Measurements from ENCODE around the gene SDK2. TPM values are rescaled to one million over a fixed set of nuclear protein-coding genes. Genes with fewer than 3 reads are reported as not detected.

SDK2 gene
- total RNA-seq, 2 experiments from 2014 or later: 2.4 to 2.5 TPM

GRCh38 chr17:73545109-73546032 is 98.9 kb downstream of the SDK2 start:
- Mint-ChIP-seq H3K4me1 (no peaks in the 10 kb centered on the region), H3K9me3 (no peaks in the 10 kb centered on the region), H3K27ac (no peak overlapping the region), H3K27me3 (peaks cover 3% of the 10 kb centered on the region), H3K36me3 (ENCODE audit: low read depth) (no peaks in the 10 kb centered on the region), H3K4me3 (no peak overlapping the region)
- DNase-seq: no peak
- POLR2A ChIA-PET: no interaction called here
- CTCF ChIA-PET: no interaction called here

- Mint-ChIP-seq H3K4me3 (no peak overlapping the region), H3K36me3 (ENCODE audit: low read depth) (no peaks in the 10 kb centered on the region), H3K27me3 (peaks cover 1% of the 10 kb centered on the region), H3K27ac (no peak overlapping the region), H3K4me1 (no peaks in the 10 kb centered on the region), H3K9me3 (no peaks in the 10 kb centered on the region)
- CTCF ChIA-PET: no interaction called here
- no peak for DNase-seq
- POLR2A ChIA-PET: no interaction called here
These were observed 99.9 kb downstream of the SDK2 start for GRCh38 chr17:73544333-73544732.

- ChIA-PET POLR2A (no interaction called here), CTCF (no interaction called here)
These were observed 101.9 kb downstream of the SDK2 start for GRCh38 chr17:73542323-73542722.

GRCh38 chr17:73541561-73541981 is 102.7 kb downstream of the SDK2 start:
- no peaks in the 10 kb centered on the region for H3K4me1 Mint-ChIP-seq

More at GRCh38 chr17:73542323-73542722, 101.9 kb downstream of the SDK2 start:
- H3K27ac Mint-ChIP-seq: no peak overlapping the region
- no peaks in the 10 kb centered on the region for H3K27me3 Mint-ChIP-seq
- H3K4me1 Mint-ChIP-seq: no peaks in the 10 kb centered on the region
- no peak for DNase-seq
- H3K4me3 Mint-ChIP-seq: no peak overlapping the region
- no peaks in the 10 kb centered on the region for H3K9me3 Mint-ChIP-seq
- H3K36me3 Mint-ChIP-seq (ENCODE audit: low read depth): no peaks in the 10 kb centered on the region

GRCh38 chr17:73541111-73541510 is 103.1 kb downstream of the SDK2 start:
- H3K4me1 Mint-ChIP-seq: no peaks in the 10 kb centered on the region
- DNase-seq: no peak
- ChIA-PET CTCF (interaction anchor here (1.5 kb wide), 1 partner anchor 112 kb away, joined by 5 read pairs; no protein-coding TSS in a partner anchor), POLR2A (no interaction called here)
- H3K27ac Mint-ChIP-seq: no peak overlapping the region
- no peaks in the 10 kb centered on the region for H3K27me3 Mint-ChIP-seq
- no peaks in the 10 kb centered on the region for H3K9me3 Mint-ChIP-seq
- no peaks in the 10 kb centered on the region for H3K36me3 Mint-ChIP-seq (ENCODE audit: low read depth)
- no peak overlapping the region for H3K4me3 Mint-ChIP-seq

More at GRCh38 chr17:73541561-73541981, 102.7 kb downstream of the SDK2 start:
- H3K4me3 Mint-ChIP-seq: no peak overlapping the region
- H3K27ac Mint-ChIP-seq: no peak overlapping the region
- H3K9me3 Mint-ChIP-seq: no peaks in the 10 kb centered on the region
- no peak for DNase-seq
- ChIA-PET POLR2A (no interaction called here), CTCF (interaction anchor here (1.5 kb wide), 1 partner anchor 112 kb away, joined by 5 read pairs; no protein-coding TSS in a partner anchor)
- no peaks in the 10 kb centered on the region for H3K27me3 Mint-ChIP-seq
- no peaks in the 10 kb centered on the region for H3K36me3 Mint-ChIP-seq (ENCODE audit: low read depth)

GRCh38 chr17:73539166-73539565 is 105.1 kb downstream of the SDK2 start:
- ChIA-PET CTCF (no interaction called here), POLR2A (no interaction called here)
- no peaks in the 10 kb centered on the region for H3K9me3 Mint-ChIP-seq
- no peak for DNase-seq
- no peaks in the 10 kb centered on the region for H3K36me3 Mint-ChIP-seq (ENCODE audit: low read depth)
- H3K27me3 Mint-ChIP-seq: no peaks in the 10 kb centered on the region
- H3K4me1 Mint-ChIP-seq: no peaks in the 10 kb centered on the region
- H3K27ac Mint-ChIP-seq: no peak overlapping the region
- no peak overlapping the region for H3K4me3 Mint-ChIP-seq

- no peak overlapping the region for H3K4me3 Mint-ChIP-seq
- H3K36me3 Mint-ChIP-seq (ENCODE audit: low read depth): no peaks in the 10 kb centered on the region
- no peak overlapping the region for H3K27ac Mint-ChIP-seq
- ChIA-PET POLR2A (no interaction called here), CTCF (no interaction called here)
- H3K4me1 Mint-ChIP-seq: no peaks in the 10 kb centered on the region
- H3K9me3 Mint-ChIP-seq: no peaks in the 10 kb centered on the region
- H3K27me3 Mint-ChIP-seq: no peaks in the 10 kb centered on the region
- DNase-seq: no peak
These were observed 105.8 kb downstream of the SDK2 start for GRCh38 chr17:73538445-73538844.

- Mint-ChIP-seq H3K36me3 (ENCODE audit: low read depth) (no peaks in the 10 kb centered on the region), H3K4me1 (no peaks in the 10 kb centered on the region), H3K9me3 (no peaks in the 10 kb centered on the region), H3K4me3 (no peak overlapping the region), H3K27me3 (no peaks in the 10 kb centered on the region), H3K27ac (no peak overlapping the region)
- ChIA-PET POLR2A (no interaction called here), CTCF (no interaction called here)
- DNase-seq: no peak
These were observed 107.3 kb downstream of the SDK2 start for GRCh38 chr17:73536700-73537605.

- no peaks in the 10 kb centered on the region for H3K36me3 Mint-ChIP-seq (ENCODE audit: low read depth)
- ChIA-PET POLR2A (no interaction called here), CTCF (no interaction called here)
- no peaks in the 10 kb centered on the region for H3K9me3 Mint-ChIP-seq
- H3K4me1 Mint-ChIP-seq: no peaks in the 10 kb centered on the region
- H3K27ac Mint-ChIP-seq: no peak overlapping the region
- H3K27me3 Mint-ChIP-seq: no peaks in the 10 kb centered on the region
- no peak overlapping the region for H3K4me3 Mint-ChIP-seq
- no peak for DNase-seq
These were observed 108.5 kb downstream of the SDK2 start for GRCh38 chr17:73535746-73536145.

GRCh38 chr17:73534209-73534909 is 109.9 kb downstream of the SDK2 start:
- H3K36me3 Mint-ChIP-seq (ENCODE audit: low read depth): no peaks in the 10 kb centered on the region
- CTCF ChIA-PET: no interaction called here
- POLR2A ChIA-PET: no interaction called here

GRCh38 chr17:73533781-73534180 is 110.5 kb downstream of the SDK2 start:
- H3K27ac Mint-ChIP-seq: no peak overlapping the region
- H3K4me1 Mint-ChIP-seq: no peaks in the 10 kb centered on the region
- H3K36me3 Mint-ChIP-seq (ENCODE audit: low read depth): no peaks in the 10 kb centered on the region
- no peak for DNase-seq
- ChIA-PET CTCF (no interaction called here), POLR2A (no interaction called here)
- no peaks in the 10 kb centered on the region for H3K9me3 Mint-ChIP-seq
- H3K4me3 Mint-ChIP-seq: no peak overlapping the region
- H3K27me3 Mint-ChIP-seq: no peaks in the 10 kb centered on the region

More at GRCh38 chr17:73534209-73534909, 109.9 kb downstream of the SDK2 start:
- H3K27ac Mint-ChIP-seq: no peak overlapping the region
- H3K4me1 Mint-ChIP-seq: no peaks in the 10 kb centered on the region
- no peaks in the 10 kb centered on the region for H3K27me3 Mint-ChIP-seq
- DNase-seq: no peak
- no peak overlapping the region for H3K4me3 Mint-ChIP-seq
- no peaks in the 10 kb centered on the region for H3K9me3 Mint-ChIP-seq

GRCh38 chr17:73533127-73533526 is 111.1 kb downstream of the SDK2 start:
- H3K36me3 Mint-ChIP-seq (ENCODE audit: low read depth): no peaks in the 10 kb centered on the region
- POLR2A ChIA-PET: no interaction called here
- no peaks in the 10 kb centered on the region for H3K9me3 Mint-ChIP-seq
- CTCF ChIA-PET: no interaction called here
- H3K27ac Mint-ChIP-seq: no peak overlapping the region
- no peaks in the 10 kb centered on the region for H3K4me1 Mint-ChIP-seq
- H3K4me3 Mint-ChIP-seq: no peak overlapping the region
- DNase-seq: no peak
- H3K27me3 Mint-ChIP-seq: no peaks in the 10 kb centered on the region

GRCh38 chr17:73532421-73532901 is 111.8 kb downstream of the SDK2 start:
- H3K27me3 Mint-ChIP-seq: no peaks in the 10 kb centered on the region
- CTCF ChIA-PET: no interaction called here

More at GRCh38 chr17:73532421-73532901, 111.8 kb downstream of the SDK2 start:
- Mint-ChIP-seq H3K4me3 (no peak overlapping the region), H3K4me1 (no peaks in the 10 kb centered on the region), H3K36me3 (ENCODE audit: low read depth) (no peaks in the 10 kb centered on the region), H3K27ac (no peak overlapping the region), H3K9me3 (no peaks in the 10 kb centered on the region)
- no peak for DNase-seq
- POLR2A ChIA-PET: no interaction called here

Data from activated CD4-positive, alpha-beta memory T cell treated with anti-CD3 and anti-CD28 coated beads, Interleukin-2, amount 10 ng/mL, durations not matched to agents 7 days and 5 days (primary cell).